NCI-H748 treated with DMSO at 0.1 percent for 48 hours (cell line): Measurements from ENCODE around the gene TPO.
"Not testable (repeated sequence)": the region's sequence is repeated elsewhere in the genome, so short reads cannot be mapped to it uniquely, and the experiment has no call there.

Experiments used
- DNase-seq: peaks from one replicate; lab custom pipeline; 2025; lab: John Stamatoyannopoulos, UW

The TPO gene

GRCh38 chr2:1556776-1557466, 143.7 kb downstream of the TPO start:
- no peak for DNase-seq

- no peak for DNase-seq
Observed at GRCh38 chr2:1557467-1557820, 144.2 kb downstream of the TPO start.

GRCh38 chr2:1559589-1560175, 146.4 kb downstream of the TPO start:
- no peak for DNase-seq

GRCh38 chr2:1561259-1561658, 148.0 kb downstream of the TPO start:
- DNase-seq, result no peak

- DNase-seq, result no peak
Observed at GRCh38 chr2:1561811-1562421, 148.7 kb downstream of the TPO start.

- DNase-seq, result no peak
Observed at GRCh38 chr2:1563084-1563857, 150.0 kb downstream of the TPO start.

- no peak for DNase-seq
Observed at GRCh38 chr2:1563943-1564891, 151.0 kb downstream of the TPO start.

GRCh38 chr2:1567556-1568344, 154.5 kb downstream of the TPO start:
- no peak for DNase-seq

GRCh38 chr2:1568345-1568668, 155.0 kb downstream of the TPO start:
- DNase-seq, result not testable (repeated sequence)

- DNase-seq, result no peak
Observed at GRCh38 chr2:1569879-1570450, 156.7 kb downstream of the TPO start.

GRCh38 chr2:1571477-1572417, 158.5 kb downstream of the TPO start:
- no peak for DNase-seq

- no peak for DNase-seq
Observed at GRCh38 chr2:1572638-1573037, 159.4 kb downstream of the TPO start.

GRCh38 chr2:1577846-1578245, 164.6 kb downstream of the TPO start:
- DNase-seq, result no peak

- DNase-seq, result not testable (repeated sequence)
Observed at GRCh38 chr2:1581257-1581964, 168.1 kb downstream of the TPO start.

GRCh38 chr2:1581965-1582625, 168.8 kb downstream of the TPO start:
- no peak for DNase-seq

- no peak for DNase-seq
Observed at GRCh38 chr2:1582891-1583341, 169.7 kb downstream of the TPO start.

- no peak for DNase-seq
Observed at GRCh38 chr2:1584051-1584531, 170.8 kb downstream of the TPO start.
